ENCODE results near the gene ACSS3. TPM values are rescaled to one million over a fixed set of nuclear protein-coding genes. Genes with fewer than 3 reads are reported as not detected.

Gene ACSS3
- total and polyA plus RNA-seq, 9 of the 15 experiments (the other 6 are each of a cell fraction or from before 2014, with no cell fraction given): 0.40 TPM; not detected in 8

DNA sequence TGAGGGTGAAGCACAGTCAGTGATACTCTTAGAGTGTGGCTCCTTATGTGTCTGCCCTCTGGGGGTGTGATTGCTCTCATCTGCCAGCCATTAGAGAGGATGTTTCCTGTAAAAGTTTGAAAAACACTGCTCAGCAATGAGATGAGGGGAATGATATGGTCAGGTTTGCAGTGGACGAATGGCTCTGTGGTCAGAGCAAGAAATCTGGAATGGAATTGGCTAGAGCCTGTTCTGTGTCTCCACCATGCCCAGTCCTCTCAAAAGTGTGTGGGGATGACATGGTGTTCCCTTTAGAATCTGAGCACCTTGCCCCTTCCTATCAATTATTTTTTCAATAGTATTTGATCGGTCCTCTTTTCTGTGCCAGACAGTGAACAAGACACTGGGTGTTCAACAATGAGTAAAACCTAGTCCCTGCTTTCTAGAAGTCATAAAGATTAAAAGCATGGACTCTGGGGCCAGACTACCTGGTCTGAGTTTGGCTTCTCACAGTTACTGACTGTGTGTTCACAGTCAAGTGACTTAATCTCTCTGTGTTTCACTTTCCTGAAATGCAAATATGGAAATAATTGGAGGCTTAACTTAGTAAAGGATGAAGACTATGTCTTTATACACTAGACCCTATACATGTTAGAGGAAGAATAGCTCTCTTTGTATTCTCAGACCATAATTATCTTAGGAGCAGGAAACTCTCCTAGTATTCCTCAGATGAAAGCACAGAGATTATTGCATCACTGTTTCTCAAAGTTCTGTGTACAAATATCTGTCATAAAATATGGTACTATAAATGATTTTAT, 1.6 kb downstream of the ACSS3 start:
- POLR2A ChIA-PET: no interaction called here
- no TSS peak for BruUV-seq (replicated peaks)
- no peaks in the 10 kb centered on the region for H3K9me1 ChIP-seq (ENCODE audit: control insufficient read depth, insufficient read depth, low read length)
- H3K36me3 ChIP-seq (ENCODE audit: control insufficient read depth, insufficient read depth, low read length): no peaks in the 10 kb centered on the region
- H3K9ac ChIP-seq (ENCODE audit: insufficient read depth in 1 of 2, low read depth in 2 of 2, low read length in 2 of 2): no peak overlapping the region
- 0% methylated on average over 2 of the region's 2 CpGs for whole genome bisulfite sequencing (ENCODE audit: insufficient coverage, low coverage, missing lambda C conversion rate)
- H4K20me1 ChIP-seq (replicated peaks; ENCODE audit: control insufficient read depth, insufficient read depth, low read length): no peaks in the 10 kb centered on the region
- TF ChIP-seq CEBPG (CRISPR knock-in tag; IDR thresholded peaks at IDR 0.05) (no peak), CEBPG (tag; conservative IDR thresholded peaks at IDR 0.05 in 1 of 2, IDR thresholded peaks at IDR 0.05 in 1 of 2) (peak in 1 of 2 experiments; percentile 36; a peak in 1 of 4 replicates), EHMT2 (IDR thresholded peaks at IDR 0.05) (no peak)
- H3K79me2 ChIP-seq (ENCODE audit: control insufficient read depth, insufficient read depth, low read length): no peaks in the 10 kb centered on the region
- no peak overlapping the region for H2AFZ ChIP-seq (ENCODE audit: low read depth, low read length)
- H3K9me3 ChIP-seq (replicated peaks; ENCODE audit: control insufficient read depth, insufficient read depth, low read depth, low read length): no peaks in the 10 kb centered on the region
- DNase-seq (ENCODE audit: extremely low read depth in 1 of 4, low spot score in 3 of 4) (no peak), FAIRE-seq (no peak), ATAC-seq (no peak)
- CTCF ChIA-PET (ENCODE audit: low intra/inter-chr PET ratio): no interaction called here
- no peaks in the 10 kb centered on the region for H3K27me3 ChIP-seq (ENCODE audit: control insufficient read depth in 2 of 2, insufficient read depth in 2 of 2, low read length in 2 of 2)
- no peak overlapping the region for H3K4me2 ChIP-seq (ENCODE audit: insufficient read depth, low read length)
- no peaks in the 10 kb centered on the region for H3K4me1 ChIP-seq (replicated peaks in 1 of 2; ENCODE audit: control insufficient read depth in 2 of 2, insufficient read depth in 2 of 2, low read length in 2 of 2)
- H3K4me3 ChIP-seq: no peak overlapping the region
- no peak overlapping the region for H3K27ac ChIP-seq (ENCODE audit: extremely low read depth, low read depth, low read length)
- intact Hi-C loops (cut with micrococcal nuclease): no loop called here
- in situ Hi-C loops (cut with MboI): no loop called here

DNA sequence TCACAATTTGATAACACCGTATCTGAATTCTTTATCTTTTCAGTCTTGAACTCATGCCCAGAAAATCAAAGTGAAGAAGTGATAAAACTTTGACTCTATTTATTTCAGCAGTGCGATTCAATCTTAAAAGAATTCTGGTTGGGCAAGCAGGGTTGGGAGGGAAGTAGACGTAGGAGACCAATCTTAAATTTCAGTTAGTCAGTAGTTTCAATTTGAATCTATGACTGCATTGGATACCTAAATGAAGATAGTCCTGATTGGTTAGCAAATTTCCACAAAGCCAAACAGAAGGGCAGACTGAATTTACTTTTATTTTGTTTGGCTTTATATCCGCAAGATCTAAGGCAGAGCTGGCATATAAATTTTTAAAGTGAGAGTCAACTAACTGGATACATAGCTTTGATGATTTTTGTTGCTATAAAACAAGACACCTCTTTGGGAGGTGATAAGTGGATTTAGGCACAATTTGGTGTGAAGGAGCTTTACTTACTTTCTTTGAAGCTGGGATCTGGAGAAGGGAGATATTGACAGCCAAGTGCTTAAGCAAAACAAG, 2.6 kb downstream of the ACSS3 start:
- no peaks in the 10 kb centered on the region for H3K27me3 ChIP-seq (ENCODE audit: control insufficient read depth in 2 of 2, insufficient read depth in 2 of 2, low read length in 2 of 2)
- intact Hi-C loops (cut with micrococcal nuclease) (no loop called here), in situ Hi-C loops (cut with MboI) (no loop called here)
- ATAC-seq: no peak
- WGBS (ENCODE audit: insufficient coverage, low coverage, missing lambda C conversion rate): 0% methylated on average over 4 of the region's 4 CpGs
- DNase-seq (ENCODE audit: extremely low read depth in 1 of 4, low spot score in 3 of 4): no peak
- no peak for FAIRE-seq
- no peak overlapping the region for H3K9ac ChIP-seq (ENCODE audit: insufficient read depth in 1 of 2, low read depth in 2 of 2, low read length in 2 of 2)
- ChIA-PET POLR2A (no interaction called here), CTCF (ENCODE audit: low intra/inter-chr PET ratio) (no interaction called here)
- H3K9me1 ChIP-seq (ENCODE audit: control insufficient read depth, insufficient read depth, low read length): no peaks in the 10 kb centered on the region
- no peak overlapping the region for H3K4me2 ChIP-seq (ENCODE audit: insufficient read depth, low read length)
- H3K79me2 ChIP-seq (ENCODE audit: control insufficient read depth, insufficient read depth, low read length): no peaks in the 10 kb centered on the region
- H3K4me1 ChIP-seq (replicated peaks in 1 of 2; ENCODE audit: control insufficient read depth in 2 of 2, insufficient read depth in 2 of 2, low read length in 2 of 2): no peaks in the 10 kb centered on the region
- no peaks in the 10 kb centered on the region for H3K36me3 ChIP-seq (ENCODE audit: control insufficient read depth, insufficient read depth, low read length)
- TF ChIP-seq MIER1 (IDR thresholded peaks at IDR 0.05; ENCODE audit: low read depth) (no peak), HDGF (IDR thresholded peaks at IDR 0.05) (no peak), ZNF197 (CRISPR knock-in tag; IDR thresholded peaks at IDR 0.05; ENCODE audit: low read depth) (no peak), ZZZ3 (IDR thresholded peaks at IDR 0.05) (no peak), MEF2D (tag; conservative IDR thresholded peaks at IDR 0.05; ENCODE audit: low read depth) (no peak), NR4A1 (CRISPR knock-in tag; IDR thresholded peaks at IDR 0.05) (no peak), NR4A1 (tag; IDR thresholded peaks at IDR 0.05) (no peak)
- TF ChIP-seq, protein P1, sequence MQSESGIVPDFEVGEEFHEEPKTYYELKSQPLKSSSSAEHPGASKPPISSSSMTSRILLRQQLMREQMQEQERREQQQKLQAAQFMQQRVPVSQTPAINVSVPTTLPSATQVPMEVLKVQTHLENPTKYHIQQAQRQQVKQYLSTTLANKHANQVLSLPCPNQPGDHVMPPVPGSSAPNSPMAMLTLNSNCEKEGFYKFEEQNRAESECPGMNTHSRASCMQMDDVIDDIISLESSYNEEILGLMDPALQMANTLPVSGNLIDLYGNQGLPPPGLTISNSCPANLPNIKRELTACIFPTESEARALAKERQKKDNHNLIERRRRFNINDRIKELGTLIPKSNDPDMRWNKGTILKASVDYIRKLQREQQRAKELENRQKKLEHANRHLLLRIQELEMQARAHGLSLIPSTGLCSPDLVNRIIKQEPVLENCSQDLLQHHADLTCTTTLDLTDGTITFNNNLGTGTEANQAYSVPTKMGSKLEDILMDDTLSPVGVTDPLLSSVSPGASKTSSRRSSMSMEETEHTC (IDR thresholded peaks at IDR 0.05): no peak
- TF ChIP-seq, protein P2, sequence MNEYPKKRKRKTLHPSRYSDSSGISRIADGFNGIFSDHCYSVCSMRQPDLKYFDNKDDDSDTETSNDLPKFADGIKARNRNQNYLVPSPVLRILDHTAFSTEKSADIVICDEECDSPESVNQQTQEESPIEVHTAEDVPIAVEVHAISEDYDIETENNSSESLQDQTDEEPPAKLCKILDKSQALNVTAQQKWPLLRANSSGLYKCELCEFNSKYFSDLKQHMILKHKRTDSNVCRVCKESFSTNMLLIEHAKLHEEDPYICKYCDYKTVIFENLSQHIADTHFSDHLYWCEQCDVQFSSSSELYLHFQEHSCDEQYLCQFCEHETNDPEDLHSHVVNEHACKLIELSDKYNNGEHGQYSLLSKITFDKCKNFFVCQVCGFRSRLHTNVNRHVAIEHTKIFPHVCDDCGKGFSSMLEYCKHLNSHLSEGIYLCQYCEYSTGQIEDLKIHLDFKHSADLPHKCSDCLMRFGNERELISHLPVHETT (CRISPR knock-in tag; conservative IDR thresholded peaks at IDR 0.05 in 1 of 2, IDR thresholded peaks at IDR 0.05 in 1 of 2): no peak
- no peaks in the 10 kb centered on the region for H3K9me3 ChIP-seq (replicated peaks; ENCODE audit: control insufficient read depth, insufficient read depth, low read depth, low read length)
- H4K20me1 ChIP-seq (replicated peaks; ENCODE audit: control insufficient read depth, insufficient read depth, low read length): no peaks in the 10 kb centered on the region
- no peak overlapping the region for H3K4me3 ChIP-seq
- no peak overlapping the region for H3K27ac ChIP-seq (ENCODE audit: extremely low read depth, low read depth, low read length)
- no peak overlapping the region for H2AFZ ChIP-seq (ENCODE audit: low read depth, low read length)
- no TSS peak for BruUV-seq (replicated peaks)

Data from K562 (cell line).